PC-9 (cell line): ENCODE measurements around the gene HDAC5. TPM values are rescaled to one million over a fixed set of nuclear protein-coding genes. Genes with fewer than 3 reads are reported as not detected.
A peak's percentile ranks its signal among the peaks of the same experiment; 100 is the strongest.
"Not testable (repeated sequence)": the region's sequence is repeated elsewhere in the genome, so short reads cannot be mapped to it uniquely, and the experiment has no call there.

Source experiments
- BruUV-seq: library from RNA; stranded (reverse); fragments of 400-500 nt; replicated peaks from 2 replicates; lab custom pipeline; 2021; lab: Mats Ljungman, UMichigan
- CTCF ChIA-PET: fragments of 300-600 bp; sonication (Branson Sonifier 250); formaldehyde crosslinking; loops from one replicate; lab custom pipeline; 2022; ENCODE audit warnings: antibody characterized with exemption; lab: Charles Lee
- POLR2A ChIA-PET: fragments of 300-600 bp; sonication (Branson Sonifier 250); formaldehyde crosslinking; loops from one replicate; lab custom pipeline; 2022; ENCODE audit warnings: antibody characterized with exemption; ENCODE audit not compliant: unreplicated experiment; lab: Charles Lee
- DNase-seq, 2 experiments: peaks; one replicate each; pipeline versions ENCODE4 v3.0.0 to v3.0.0-alpha.2; 2015 to 2022; ENCODE audit warnings: mixed read lengths in 1 of 2
- H2AFZ ChIP-seq: fragments of 200-600 bp; sonication (generic); 2 replicates; pipeline ENCODE4 v1.8.1; 2017; ENCODE audit warnings: antibody characterized with exemption
- H3F3A ChIP-seq: fragments of 200-600 bp; sonication (generic); 2 replicates; pipeline ENCODE4 v1.8.1; 2017; ENCODE audit warnings: antibody characterized with exemption, mild to moderate bottlenecking, low read depth; ENCODE audit not compliant: insufficient read depth
- H3K27ac ChIP-seq: fragments of 200-600 bp; sonication (generic); 2 replicates; pipeline ENCODE4 v1.6.1; 2016; ENCODE audit warnings: mixed run types
- H3K27me3 ChIP-seq: fragments of 200-600 bp; sonication (generic); 2 replicates; pipeline ENCODE4 v1.6.1; 2016; ENCODE audit warnings: low read depth, mixed run types; ENCODE audit not compliant: insufficient read depth
- H3K36me3 ChIP-seq: fragments of 200-600 bp; sonication (generic); 2 replicates; pipeline ENCODE4 v1.6.1; 2016; ENCODE audit warnings: low read depth, mixed run types
- H3K4me1 ChIP-seq: fragments of 200-600 bp; sonication (generic); replicated peaks from 2 replicates; pipeline ENCODE4 v1.6.1; 2016; ENCODE audit warnings: mixed run types; ENCODE audit not compliant: insufficient read depth
- H3K4me2 ChIP-seq: fragments of 200-600 bp; sonication (generic); 2 replicates; pipeline ENCODE4 v1.6.1; 2017; ENCODE audit warnings: mixed run types
- H3K4me3 ChIP-seq: fragments of 200-600 bp; sonication (generic); 2 replicates; pipeline ENCODE4 v1.6.1; 2016; ENCODE audit warnings: mixed run types
- H3K79me2 ChIP-seq: fragments of 200-600 bp; sonication (generic); 2 replicates; pipeline ENCODE4 v1.6.1; 2017; ENCODE audit warnings: low read depth, mixed run types
- H3K9me2 ChIP-seq: fragments of 200-600 bp; sonication (generic); 2 replicates; pipeline ENCODE4 v1.8.1; 2017; ENCODE audit warnings: mild to moderate bottlenecking; ENCODE audit not compliant: insufficient read depth
- H3K9me3 ChIP-seq: fragments of 200-600 bp; sonication (generic); 2 replicates; pipeline ENCODE4 v1.8.1; 2016; ENCODE audit warnings: low read depth; ENCODE audit not compliant: insufficient read depth
- H4K20me1 ChIP-seq: fragments of 200-600 bp; sonication (generic); 2 replicates; pipeline ENCODE4 v1.8.1; 2017; ENCODE audit not compliant: insufficient read depth
- EZH2 ChIP-seq: fragments of 200-600 bp; sonication (generic); IDR thresholded peaks from 2 replicates; pipeline ENCODE4 v1.8.0; 2017; ENCODE audit warnings: antibody characterized with exemption, low read depth
- intact Hi-C: fragments of 100-400 bp; cut with micrococcal nuclease; formaldehyde crosslinking; loops from one replicate; pipeline ENCODE4 v1.10.0; 2022; ENCODE audit not compliant: unreplicated experiment
- total RNA-seq: library from RNA; stranded (reverse); gene quantifications from 2 replicates; pipeline ENCODE4 v1.2.3, GENCODE V29; 2021
- TF ChIP-seq, protein P1 (sequence below): fragments of 200-600 bp; sonication (generic); conservative IDR thresholded peaks from 2 replicates; pipeline ENCODE4 v1.6.1; 2017; ENCODE audit warnings: mixed run types, antibody characterized with exemption, mild to moderate bottlenecking, moderate library complexity

The HDAC5 gene
- total RNA-seq, 1 experiment from 2014 or later = 24.0 TPM

DNA sequence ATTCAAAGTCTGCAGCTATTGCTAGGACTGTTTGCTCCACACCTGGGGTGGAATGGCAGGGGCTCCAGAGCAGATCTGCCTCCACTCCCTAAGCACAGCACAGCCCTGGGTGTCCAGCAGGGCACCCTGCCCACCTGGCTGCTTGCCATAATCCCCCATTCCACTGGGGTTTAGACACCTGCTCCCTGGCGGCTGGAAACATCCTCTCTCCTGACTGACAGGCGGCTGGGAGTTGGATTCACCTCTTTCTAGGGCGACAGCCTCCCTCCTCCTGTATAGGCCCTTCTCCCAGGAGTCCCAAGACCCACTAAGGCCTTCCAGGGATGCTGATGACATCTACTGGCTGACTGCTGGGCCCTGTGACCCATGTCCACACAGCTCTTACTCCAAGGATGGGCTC is 18.0 kb downstream of the HDAC5 start:
- no peak overlapping the region for H3K4me3 ChIP-seq
- H2AFZ ChIP-seq = no peak overlapping the region
- POLR2A ChIA-PET = interaction anchor here (0.6 kb wide), 1 partner anchor 1094 kb away, joined by 3 read pairs; no protein-coding TSS in a partner anchor
- H3K36me3 ChIP-seq = no peaks in the 10 kb centered on the region
- H3K79me2 ChIP-seq = no peaks in the 10 kb centered on the region
- H3K9me3 ChIP-seq = no peaks in the 10 kb centered on the region
- H3K27me3 ChIP-seq = no peaks in the 10 kb centered on the region
- BruUV-seq = no TSS peak
- no peak for DNase-seq
- peaks cover 18% of the 10 kb centered on the region for H3F3A ChIP-seq
- no peak overlapping the region for H3K4me2 ChIP-seq
- H4K20me1 ChIP-seq = no peaks in the 10 kb centered on the region; the same call in 1 of the 2 replicates
- intact Hi-C loops = loop anchor here (5.0 kb wide), 1 partner anchor 33 kb away; the partner anchor contains the start of gene G6PC3
- no peak overlapping the region for H3K27ac ChIP-seq
- peaks cover 52% of the 10 kb centered on the region for H3K4me1 ChIP-seq
- H3K9me2 ChIP-seq = no peaks in the 10 kb centered on the region
- TF ChIP-seq EZH2 = no peak
- TF ChIP-seq, protein P1, sequence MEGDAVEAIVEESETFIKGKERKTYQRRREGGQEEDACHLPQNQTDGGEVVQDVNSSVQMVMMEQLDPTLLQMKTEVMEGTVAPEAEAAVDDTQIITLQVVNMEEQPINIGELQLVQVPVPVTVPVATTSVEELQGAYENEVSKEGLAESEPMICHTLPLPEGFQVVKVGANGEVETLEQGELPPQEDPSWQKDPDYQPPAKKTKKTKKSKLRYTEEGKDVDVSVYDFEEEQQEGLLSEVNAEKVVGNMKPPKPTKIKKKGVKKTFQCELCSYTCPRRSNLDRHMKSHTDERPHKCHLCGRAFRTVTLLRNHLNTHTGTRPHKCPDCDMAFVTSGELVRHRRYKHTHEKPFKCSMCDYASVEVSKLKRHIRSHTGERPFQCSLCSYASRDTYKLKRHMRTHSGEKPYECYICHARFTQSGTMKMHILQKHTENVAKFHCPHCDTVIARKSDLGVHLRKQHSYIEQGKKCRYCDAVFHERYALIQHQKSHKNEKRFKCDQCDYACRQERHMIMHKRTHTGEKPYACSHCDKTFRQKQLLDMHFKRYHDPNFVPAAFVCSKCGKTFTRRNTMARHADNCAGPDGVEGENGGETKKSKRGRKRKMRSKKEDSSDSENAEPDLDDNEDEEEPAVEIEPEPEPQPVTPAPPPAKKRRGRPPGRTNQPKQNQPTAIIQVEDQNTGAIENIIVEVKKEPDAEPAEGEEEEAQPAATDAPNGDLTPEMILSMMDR = no peak
- CTCF ChIA-PET = no interaction called here

- ChIA-PET CTCF (no interaction called here), POLR2A (interaction anchor here (0.5 kb wide), 1 partner anchor 59 kb away, joined by 4 read pairs; no protein-coding TSS in a partner anchor)
- peak; percentile 61 to 97 for DNase-seq
- Histone ChIP-seq H3K27me3 (no peaks in the 10 kb centered on the region), H3K9me2 (no peaks in the 10 kb centered on the region), H3F3A (peaks cover 24% of the 10 kb centered on the region), H3K27ac (peak overlapping the region; percentile 90), H3K4me1 (peaks cover 29% of the 10 kb centered on the region), H3K9me3 (no peaks in the 10 kb centered on the region), H3K4me3 (no peak overlapping the region; the same call in 1 of the 2 replicates), H3K79me2 (no peaks in the 10 kb centered on the region), H3K36me3 (no peaks in the 10 kb centered on the region), H4K20me1 (no peaks in the 10 kb centered on the region), H2AFZ (no peak overlapping the region), H3K4me2 (peak overlapping the region; percentile 72)
- TF ChIP-seq, protein P1 = no peak
- no peak for TF ChIP-seq EZH2
- intact Hi-C loops = no loop called here
- BruUV-seq = no TSS peak
Measured at GRCh38 chr17:44102849-44103622, 20.4 kb downstream of the HDAC5 start.

DNA sequence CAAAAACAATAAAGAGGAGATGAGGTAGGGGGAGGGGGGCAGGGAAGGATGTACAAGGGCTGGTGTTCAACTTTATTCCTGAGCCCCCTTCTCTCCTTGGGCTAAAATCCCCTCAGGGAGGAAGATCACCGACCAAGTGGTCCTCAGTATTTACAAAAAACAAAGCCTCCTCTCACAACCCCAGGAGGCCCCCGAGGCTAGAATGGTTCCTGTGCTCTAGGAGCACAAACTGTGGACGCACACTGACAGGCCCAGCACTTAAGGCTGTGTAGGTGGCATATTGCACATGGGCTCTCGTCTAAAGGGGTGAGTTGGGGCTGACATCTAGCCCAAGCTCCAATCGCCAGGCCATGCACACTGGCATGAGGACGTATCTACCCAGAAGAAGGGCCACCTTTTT is 21.6 kb downstream of the HDAC5 start:
- H3K9me2 ChIP-seq, BruUV-seq, H2AFZ ChIP-seq, H3K4me3 ChIP-seq, DNase-seq, intact Hi-C loops, H3K79me2 ChIP-seq, H3K27ac ChIP-seq, H3K9me3 ChIP-seq, H3K36me3 ChIP-seq, H4K20me1 ChIP-seq, H3K4me2 ChIP-seq, H3K27me3 ChIP-seq, POLR2A ChIA-PET: not testable (repeated sequence)
- CTCF ChIA-PET = interaction anchor here (0.8 kb wide), 1 partner anchor 21 kb away, joined by 6 read pairs; the partner anchor contains the start of gene HDAC5
- Histone ChIP-seq H3F3A (peaks cover 31% of the 10 kb centered on the region), H3K4me1 (peaks cover 35% of the 10 kb centered on the region)
